Measurements from ENCODE around the gene DCXR. TPM values are rescaled to one million over a fixed set of nuclear protein-coding genes. Genes with fewer than 3 reads are reported as not detected.

DCXR gene
- total RNA-seq, 1 donor from 2014 or later: 106 TPM

- Histone ChIP-seq H3K27me3 (no peaks in the 10 kb centered on the region), H3K27ac (peak overlapping the region; percentile 8), H3K4me3 (peak overlapping the region in 1 of 2 donors; percentile 16), H3K4me1 (peaks cover 16% of the 10 kb centered on the region), H3K9me3 (no peaks in the 10 kb centered on the region), H3K36me3 (peaks cover 0 to 48% of the 10 kb centered on the region in 2 donors)
- TF ChIP-seq POLR2A (IDR thresholded peaks at IDR 0.05): no peak
- no peak for TF ChIP-seq POLR2AphosphoS5 (IDR thresholded peaks at IDR 0.05; ENCODE audit: insufficient read depth in 1 of 2, low read depth in 1 of 2)
- TF ChIP-seq, protein P1, sequence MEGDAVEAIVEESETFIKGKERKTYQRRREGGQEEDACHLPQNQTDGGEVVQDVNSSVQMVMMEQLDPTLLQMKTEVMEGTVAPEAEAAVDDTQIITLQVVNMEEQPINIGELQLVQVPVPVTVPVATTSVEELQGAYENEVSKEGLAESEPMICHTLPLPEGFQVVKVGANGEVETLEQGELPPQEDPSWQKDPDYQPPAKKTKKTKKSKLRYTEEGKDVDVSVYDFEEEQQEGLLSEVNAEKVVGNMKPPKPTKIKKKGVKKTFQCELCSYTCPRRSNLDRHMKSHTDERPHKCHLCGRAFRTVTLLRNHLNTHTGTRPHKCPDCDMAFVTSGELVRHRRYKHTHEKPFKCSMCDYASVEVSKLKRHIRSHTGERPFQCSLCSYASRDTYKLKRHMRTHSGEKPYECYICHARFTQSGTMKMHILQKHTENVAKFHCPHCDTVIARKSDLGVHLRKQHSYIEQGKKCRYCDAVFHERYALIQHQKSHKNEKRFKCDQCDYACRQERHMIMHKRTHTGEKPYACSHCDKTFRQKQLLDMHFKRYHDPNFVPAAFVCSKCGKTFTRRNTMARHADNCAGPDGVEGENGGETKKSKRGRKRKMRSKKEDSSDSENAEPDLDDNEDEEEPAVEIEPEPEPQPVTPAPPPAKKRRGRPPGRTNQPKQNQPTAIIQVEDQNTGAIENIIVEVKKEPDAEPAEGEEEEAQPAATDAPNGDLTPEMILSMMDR (IDR thresholded peaks at IDR 0.05): no peak
- no peak for DNase-seq (ENCODE audit: extremely low spot score in 2 of 2)
- intact Hi-C loops (cut with DNase I): no loop called here
Measured at GRCh38 chr17:82078433-82078832, 40.9 kb upstream of the DCXR start.

DNA sequence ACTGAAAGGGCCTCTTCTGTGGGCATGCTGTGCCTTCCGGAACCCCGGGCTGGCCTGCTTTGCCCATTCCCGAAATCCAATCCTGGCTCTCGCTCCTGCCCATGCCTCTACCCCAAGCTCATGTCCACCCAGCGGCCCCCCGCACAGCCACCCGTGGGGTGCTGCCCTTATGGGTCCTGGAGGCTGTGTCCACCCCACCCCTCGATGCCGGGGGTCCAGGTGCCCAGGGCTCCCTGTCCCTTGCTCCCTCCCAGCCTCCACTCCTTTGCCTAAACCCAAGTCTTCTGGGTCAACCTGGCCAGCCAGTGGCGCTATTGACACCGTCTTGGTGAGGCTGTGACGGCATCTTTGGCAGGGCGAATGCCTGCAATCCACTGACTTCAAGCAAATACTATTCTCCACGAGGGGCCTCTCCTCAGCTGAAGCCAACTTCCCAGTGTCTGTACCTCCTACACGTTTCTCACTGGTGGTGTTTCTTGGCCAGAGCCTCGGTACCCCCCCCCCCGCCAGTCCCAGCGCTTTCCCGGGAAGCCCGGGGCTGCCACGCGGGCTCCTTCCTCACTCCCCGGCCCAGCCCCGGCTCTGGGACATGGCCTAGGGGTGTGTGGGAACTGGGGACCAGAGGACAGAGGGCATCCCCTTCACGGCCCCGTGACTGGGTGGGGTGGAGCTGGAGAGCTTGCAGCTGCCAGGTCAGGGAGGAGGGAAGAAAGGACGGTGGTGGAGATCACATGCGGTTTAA, 40.3 kb upstream of the DCXR start:
- intact Hi-C loops (cut with DNase I): no loop called here
- TF ChIP-seq, protein P1 (IDR thresholded peaks at IDR 0.05): no peak
- TF ChIP-seq POLR2A (IDR thresholded peaks at IDR 0.05): no peak
- TF ChIP-seq POLR2AphosphoS5 (IDR thresholded peaks at IDR 0.05; ENCODE audit: insufficient read depth in 1 of 2, low read depth in 1 of 2): peak in 1 of 2 donors; percentile 72
- Histone ChIP-seq H3K36me3 (peaks cover 0 to 41% of the 10 kb centered on the region in 2 donors), H3K9me3 (no peaks in the 10 kb centered on the region), H3K27me3 (no peaks in the 10 kb centered on the region), H3K4me3 (peak overlapping the region in 1 of 2 donors; percentile 16), H3K27ac (peak overlapping the region; percentile 8), H3K4me1 (peaks cover 16% of the 10 kb centered on the region)
- no peak for DNase-seq (ENCODE audit: extremely low spot score in 2 of 2)

- Histone ChIP-seq H3K36me3 (peaks cover 0 to 33% of the 10 kb centered on the region in 2 donors), H3K9me3 (no peaks in the 10 kb centered on the region), H3K4me3 (no peak overlapping the region), H3K27me3 (no peaks in the 10 kb centered on the region), H3K4me1 (peaks cover 16% of the 10 kb centered on the region), H3K27ac (peak overlapping the region; percentile 8)
- no peak for TF ChIP-seq POLR2AphosphoS5 (IDR thresholded peaks at IDR 0.05; ENCODE audit: insufficient read depth in 1 of 2, low read depth in 1 of 2)
- TF ChIP-seq, protein P1 (IDR thresholded peaks at IDR 0.05): no peak
- TF ChIP-seq POLR2A (IDR thresholded peaks at IDR 0.05): no peak
- no peak for DNase-seq (ENCODE audit: extremely low spot score in 2 of 2)
- intact Hi-C loops (cut with DNase I): no loop called here
Measured at GRCh38 chr17:82076785-82077591, 39.5 kb upstream of the DCXR start.

GRCh38 chr17:82076018-82076784, 38.7 kb upstream of the DCXR start:
- intact Hi-C loops (cut with DNase I): no loop called here
- no peak for DNase-seq (ENCODE audit: extremely low spot score in 2 of 2)
- peaks cover 0 to 25% of the 10 kb centered on the region in 2 donors for H3K36me3 ChIP-seq

More at GRCh38 chr17:82076018-82076784, 38.7 kb upstream of the DCXR start:
- Histone ChIP-seq H3K27me3 (no peaks in the 10 kb centered on the region), H3K4me3 (no peak overlapping the region), H3K27ac (no peak overlapping the region), H3K4me1 (peaks cover 16% of the 10 kb centered on the region), H3K9me3 (no peaks in the 10 kb centered on the region)
- TF ChIP-seq POLR2A (IDR thresholded peaks at IDR 0.05) (no peak), POLR2AphosphoS5 (IDR thresholded peaks at IDR 0.05; ENCODE audit: insufficient read depth in 1 of 2, low read depth in 1 of 2) (no peak)
- TF ChIP-seq, protein P1 (IDR thresholded peaks at IDR 0.05): no peak
